Tibial nerve (tissue), 4 donors: ENCODE results near the gene SLC20A1. TPM values are rescaled to one million over a fixed set of nuclear protein-coding genes. Genes with fewer than 3 reads are reported as not detected.

Source experiments
- DNase-seq, 2 donors: peaks; one replicate each; pipeline ENCODE4 v3.0.0-alpha.2; 2019; ENCODE audit warnings: low spot score in 2 of 2
- H3K27ac ChIP-seq, 4 donors: fragments of 200-600 bp; sonication (generic) in 3 of 4; one replicate each; pipeline ENCODE4 v1.5.1; 2017 to 2019; ENCODE audit warnings: mild to moderate bottlenecking in 1 of 4
- H3K27me3 ChIP-seq, 2 donors: fragments of 200-600 bp; sonication (generic) in 1 of 2; one replicate each; pipeline versions ENCODE4 v1.5.1 to v1.6.0; 2017 to 2019
- H3K36me3 ChIP-seq, 3 donors: fragments of 200-600 bp; sonication (generic); one replicate each; pipeline ENCODE4 v1.5.1; 2018 to 2019
- H3K4me1 ChIP-seq, 4 donors: fragments of 200-600 bp; sonication (generic) in 3 of 4; one replicate each; pipeline ENCODE4 v1.5.1; 2017 to 2019
- H3K4me3 ChIP-seq, 4 donors: fragments of 200-600 bp; sonication (generic) in 3 of 4; one replicate each; pipeline ENCODE4 v1.5.1; 2017 to 2019; ENCODE audit warnings: mild to moderate bottlenecking in 1 of 4, moderate library complexity in 1 of 4
- H3K9me3 ChIP-seq, 4 donors: fragments of 200-600 bp; sonication (generic) in 3 of 4; one replicate each; pipeline ENCODE4 v1.5.1; 2017 to 2019
- CTCF ChIP-seq, 5 experiments: fragments of 200-600 bp in 3 of 5; fragments of 450-650 bp in 2 of 5; sonication (generic) in 3 of 5; IDR thresholded peaks; one replicate each; pipeline ENCODE4 v1.5.1; 2016 to 2019; ENCODE audit warnings: antibody characterized with exemption in 5 of 5, mild to moderate bottlenecking in 3 of 5, moderate library complexity in 2 of 5
- EP300 ChIP-seq, 2 donors: sonication (generic); formaldehyde crosslinking; IDR thresholded peaks; one replicate each; pipeline ENCODE4 v1.6.1; 2017; ENCODE audit warnings: antibody characterized with exemption in 2 of 2, mild to moderate bottlenecking in 1 of 2
- POLR2A ChIP-seq, 2 donors: fragments of 450-650 bp; IDR thresholded peaks; one replicate each; pipeline ENCODE4 v1.6.1; 2017; ENCODE audit warnings: antibody characterized with exemption in 2 of 2, mild to moderate bottlenecking in 2 of 2, moderate library complexity in 2 of 2
- WGBS, 2 donors: methylation state at CpG; one replicate each; pipeline ENCODE4 v1.1.5; 2018; 5-methylcytosine and 5-hydroxymethylcytosine counted together
- total RNA-seq, 4 donors: library from RNA; depleted of rRNA; stranded (reverse); fragments of >200 nt; gene quantifications; one replicate each; pipeline ENCODE4 v1.1.0, GENCODE V29; 2016

Gene SLC20A1
- total RNA-seq, 4 donors from 2014 or later = 19.3 to 50.5 (median 32.8) TPM

- Histone ChIP-seq H3K4me3 (no peak overlapping the region), H3K36me3 (no peaks in the 10 kb centered on the region), H3K27ac (no peak overlapping the region), H3K9me3 (no peaks in the 10 kb centered on the region), H3K4me1 (no peaks in the 10 kb centered on the region), H3K27me3 (no peaks in the 10 kb centered on the region)
- 63 to 66% methylated on average over 3 of the region's 3 CpGs for WGBS, 2 donors
- DNase-seq = no peak
- TF ChIP-seq CTCF (IDR thresholded peaks at IDR 0.05) (no peak), EP300 (IDR thresholded peaks at IDR 0.05) (no peak), POLR2A (IDR thresholded peaks at IDR 0.05) (no peak)
Measured at GRCh38 chr2:112698834-112699515, 53.2 kb downstream of the SLC20A1 start.

- H3K27ac ChIP-seq = peak overlapping the region in 1 of 4 donors; percentile 3
- no peaks in the 10 kb centered on the region for H3K4me1 ChIP-seq
- H3K36me3 ChIP-seq = no peaks in the 10 kb centered on the region
- no peaks in the 10 kb centered on the region for H3K27me3 ChIP-seq
- peak in 1 of 2 donors; percentile 57 for TF ChIP-seq EP300 (IDR thresholded peaks at IDR 0.05)
- no peak for TF ChIP-seq CTCF (IDR thresholded peaks at IDR 0.05)
- DNase-seq = no peak
- no peak overlapping the region for H3K4me3 ChIP-seq
- H3K9me3 ChIP-seq = no peaks in the 10 kb centered on the region
- 79 to 87% methylated on average over 3 of the region's 3 CpGs for WGBS, 2 donors
Measured at GRCh38 chr2:112699984-112700667, 54.4 kb downstream of the SLC20A1 start.

- H3K27ac ChIP-seq = peak overlapping the region in 1 of 4 donors; percentile 3
- TF ChIP-seq POLR2A (IDR thresholded peaks at IDR 0.05) (no peak), CTCF (IDR thresholded peaks at IDR 0.05) (no peak)
- H3K36me3 ChIP-seq = no peaks in the 10 kb centered on the region
- 76 to 78% methylated on average over 8 of the region's 8 CpGs for WGBS, 2 donors
- H3K4me1 ChIP-seq = no peaks in the 10 kb centered on the region
- H3K4me3 ChIP-seq = no peak overlapping the region
- DNase-seq = no peak
- H3K9me3 ChIP-seq = no peaks in the 10 kb centered on the region
- H3K27me3 ChIP-seq = no peaks in the 10 kb centered on the region
Measured at GRCh38 chr2:112701052-112701451, 55.3 kb downstream of the SLC20A1 start.

GRCh38 chr2:112703684-112704083 lies 57.9 kb downstream of the SLC20A1 start:
- TF ChIP-seq POLR2A (IDR thresholded peaks at IDR 0.05) (no peak), EP300 (IDR thresholded peaks at IDR 0.05) (no peak), CTCF (IDR thresholded peaks at IDR 0.05) (no peak)
- no peak for DNase-seq
- no peak overlapping the region for H3K4me3 ChIP-seq
- WGBS, 2 donors = 62 to 65% methylated on average over 2 of the region's 2 CpGs
- no peak overlapping the region for H3K27ac ChIP-seq
- H3K36me3 ChIP-seq = no peaks in the 10 kb centered on the region
- H3K4me1 ChIP-seq = no peaks in the 10 kb centered on the region
- no peaks in the 10 kb centered on the region for H3K27me3 ChIP-seq
- H3K9me3 ChIP-seq = no peaks in the 10 kb centered on the region

- 80 to 96% methylated on average over 4 of the region's 4 CpGs for WGBS, 2 donors
- no peak for DNase-seq
- Histone ChIP-seq H3K9me3 (no peaks in the 10 kb centered on the region), H3K27ac (no peak overlapping the region), H3K36me3 (no peaks in the 10 kb centered on the region), H3K4me3 (no peak overlapping the region), H3K27me3 (no peaks in the 10 kb centered on the region), H3K4me1 (no peaks in the 10 kb centered on the region)
- no peak for TF ChIP-seq CTCF (IDR thresholded peaks at IDR 0.05)
- no peak for TF ChIP-seq EP300 (IDR thresholded peaks at IDR 0.05)
- TF ChIP-seq POLR2A (IDR thresholded peaks at IDR 0.05) = no peak
Measured at GRCh38 chr2:112705575-112705974, 59.8 kb downstream of the SLC20A1 start.
